SK-N-SH (cell line): ENCODE results near the gene ADAMTS9.

Experiments
- CHD2 ChIP-seq: fragments of 150-350 bp; IDR thresholded peaks from 2 replicates; pipeline ENCODE4 v1.6.1; 2018; ENCODE audit warnings: low read length; ENCODE audit not compliant: partially characterized antibody
- CTCF ChIP-seq: fragments of 200-600 bp; sonication (generic); IDR thresholded peaks from 2 replicates; pipeline ENCODE4 v1.6.1; 2017; ENCODE audit warnings: antibody characterized with exemption, mild to moderate bottlenecking, moderate library complexity
- EZH2phosphoT487 ChIP-seq: fragments of 200-600 bp; sonication (generic); IDR thresholded peaks from 2 replicates; pipeline ENCODE4 v1.6.1; 2017; ENCODE audit warnings: low read depth, mixed run types, mild to moderate bottlenecking, antibody characterized with exemption, moderate library complexity, borderline replicate concordance
- GATA2 ChIP-seq: sonication (generic); formaldehyde crosslinking; IDR thresholded peaks from 2 replicates; pipeline ENCODE4 v1.5.0; 2020; ENCODE audit warnings: mild to moderate bottlenecking, missing genetic modification reagents
- NFIC ChIP-seq: IDR thresholded peaks from 2 replicates; pipeline ENCODE4 v1.4.0; 2012; ENCODE audit warnings: borderline replicate concordance
- RXRA ChIP-seq: IDR thresholded peaks from 2 replicates; pipeline ENCODE4 v1.4.0; 2012; ENCODE audit warnings: low read depth, mild to moderate bottlenecking, borderline replicate concordance
- SIN3A ChIP-seq: IDR thresholded peaks from 2 replicates; pipeline ENCODE4 v1.6.1; 2012; ENCODE audit warnings: low read depth, mild to moderate bottlenecking, low read length, moderate library complexity, borderline replicate concordance
- SMC3 ChIP-seq: IDR thresholded peaks from 2 replicates; pipeline ENCODE4 v1.6.1; 2012; ENCODE audit warnings: low read depth, low read length, improper control_type of control experiment
- TAF1 ChIP-seq: IDR thresholded peaks from 2 replicates; pipeline ENCODE4 v1.6.1; 2012; ENCODE audit warnings: low read depth, mild to moderate bottlenecking, low read length, moderate library complexity, borderline replicate concordance
- TCF12 ChIP-seq: IDR thresholded peaks from 2 replicates; pipeline ENCODE4 v1.4.0; 2012
- YY1 ChIP-seq: IDR thresholded peaks from 2 replicates; pipeline ENCODE4 v1.4.0; 2012; ENCODE audit warnings: low read depth, mild to moderate bottlenecking
- ZBTB33 ChIP-seq: IDR thresholded peaks from 2 replicates; pipeline ENCODE4 v1.4.0; 2012; ENCODE audit warnings: low read depth, borderline replicate concordance

- TF ChIP-seq CHD2 (no peak), TAF1 (no peak), SMC3 (no peak), CTCF (no peak), NFIC (no peak), TCF12 (no peak), SIN3A (no peak), YY1 (no peak), GATA2 (CRISPR knock-in tag) (no peak), RXRA (no peak), ZBTB33 (no peak), EZH2phosphoT487 (no peak)
Measured at GRCh38 chr3:64693031-64693430, 5.2 kb upstream of the ADAMTS9 start.
